IMR-90 (cell line): ENCODE measurements around the gene CNKSR3. TPM values are rescaled to one million over a fixed set of nuclear protein-coding genes. Genes with fewer than 3 reads are reported as not detected.

Experiments
- ATAC-seq: fragments of 200-7000 bp; cut with Tn5 transposase; 2 replicates; pipeline ENCODE4 v1.9.1; 2020; ENCODE audit warnings: low read depth, mild to moderate bottlenecking, moderate library complexity
- BruUV-seq: library from RNA; stranded (reverse); fragments of 400-500 nt; replicated peaks from 2 replicates; lab custom pipeline; 2021; lab: Mats Ljungman, UMichigan
- CTCF ChIA-PET: fragments of 300-600 bp; formaldehyde crosslinking; extraction: SDS; loops from one replicate; lab custom pipeline; 2021; ENCODE audit warnings: antibody characterized with exemption; lab: Yijun Ruan, JAX
- POLR2A ChIA-PET: fragments of 300-600 bp; sonication (Branson Sonifier 250); formaldehyde crosslinking; loops from one replicate; lab custom pipeline; 2022; ENCODE audit warnings: antibody characterized with exemption; ENCODE audit not compliant: unreplicated experiment; lab: Charles Lee
- DNase-seq: peaks from one replicate; pipeline ENCODE4 v3.0.0; 2013
- H2AFZ ChIP-seq: replicated peaks from 2 replicates; pipeline ENCODE3; 2013; ENCODE audit warnings: low read length, mild to moderate bottlenecking; ENCODE audit not compliant: poor library complexity
- H2AK5ac ChIP-seq: 2 replicates; pipeline ENCODE4 v1.6.1; 2013; ENCODE audit warnings: low read depth, low read length, inconsistent platforms
- H2AK9ac ChIP-seq: replicated peaks from 2 replicates; pipeline ENCODE3; 2013; ENCODE audit warnings: mild to moderate bottlenecking, low read depth, low read length, moderate library complexity; ENCODE audit not compliant: poor library complexity
- H2BK120ac ChIP-seq: 2 replicates; pipeline ENCODE4 v1.6.1; 2013; ENCODE audit warnings: low read depth, low read length, inconsistent platforms
- H2BK15ac ChIP-seq: 3 replicates; pipeline ENCODE4 v1.6.1; 2013; ENCODE audit warnings: low read depth, low read length, inconsistent platforms
- H2BK20ac ChIP-seq: 2 replicates; pipeline ENCODE4 v1.6.1; 2013; ENCODE audit warnings: low read depth, mild to moderate bottlenecking, inconsistent platforms, low read length, moderate library complexity
- H2BK5ac ChIP-seq: 2 replicates; pipeline ENCODE4 v1.6.1; 2013; ENCODE audit warnings: mild to moderate bottlenecking, low read depth, low read length, inconsistent platforms; ENCODE audit not compliant: poor library complexity, severe bottlenecking
- H3K14ac ChIP-seq: replicated peaks from 2 replicates; pipeline ENCODE4 v1.6.1; 2013; ENCODE audit warnings: low read depth, low read length, inconsistent platforms
- H3K18ac ChIP-seq: 2 replicates; pipeline ENCODE4 v1.6.1; 2013; ENCODE audit warnings: low read depth, low read length, control low read depth
- H3K23ac ChIP-seq: 2 replicates; pipeline ENCODE4 v1.6.1; 2013; ENCODE audit warnings: low read depth, low read length, inconsistent platforms
- H3K27ac ChIP-seq: 2 replicates; pipeline ENCODE4 v1.5.1; 2013; ENCODE audit warnings: mild to moderate bottlenecking, control low read depth, low read length; ENCODE audit not compliant: insufficient read depth
- H3K27me3 ChIP-seq: 2 replicates; pipeline ENCODE4 v1.6.1; 2013; ENCODE audit warnings: low read length; ENCODE audit not compliant: control insufficient read depth, insufficient read depth
- H3K36me3 ChIP-seq: 2 replicates; pipeline ENCODE4 v1.6.1; 2013; ENCODE audit warnings: low read length, mixed read lengths; ENCODE audit not compliant: control insufficient read depth, insufficient read depth
- H3K4ac ChIP-seq: 2 replicates; pipeline ENCODE4 v1.6.1; 2013; ENCODE audit warnings: low read depth, low read length, inconsistent platforms
- H3K4me1 ChIP-seq: 2 replicates; pipeline ENCODE4 v1.6.1; 2013; ENCODE audit warnings: low read length, mixed read lengths; ENCODE audit not compliant: control insufficient read depth, insufficient read depth
- H3K4me2 ChIP-seq: 2 replicates; pipeline ENCODE4 v1.6.1; 2013; ENCODE audit warnings: low read depth, mild to moderate bottlenecking, control low read depth, low read length, moderate library complexity
- H3K4me3 ChIP-seq: 2 replicates; pipeline ENCODE4 v1.5.1; 2013; ENCODE audit warnings: low read depth, mild to moderate bottlenecking, control low read depth, low read length, moderate library complexity; ENCODE audit not compliant: insufficient read depth
- H3K56ac ChIP-seq: 2 replicates; pipeline ENCODE4 v1.6.1; 2013; ENCODE audit warnings: low read length, inconsistent platforms; ENCODE audit not compliant: insufficient read depth; ENCODE audit errors: extremely low read depth
- H3K79me1 ChIP-seq, 2 experiments: 2 replicates each; pipeline ENCODE4 v1.6.1; 2013; ENCODE audit warnings: low read length in 2 of 2, inconsistent platforms in 1 of 2, low read depth in 1 of 2
- H3K9ac ChIP-seq: 2 replicates; pipeline ENCODE4 v1.6.1; 2013; ENCODE audit warnings: low read depth, low read length, control low read depth
- H3K9me1 ChIP-seq: 2 replicates; pipeline ENCODE4 v1.6.1; 2013; ENCODE audit warnings: low read length, inconsistent platforms; ENCODE audit not compliant: insufficient read depth
- H3K9me3 ChIP-seq: 2 replicates; pipeline ENCODE4 v1.6.1; 2013; ENCODE audit warnings: low read length; ENCODE audit not compliant: control insufficient read depth, insufficient read depth
- H4K20me1 ChIP-seq: 2 replicates; pipeline ENCODE4 v1.6.1; 2013; ENCODE audit warnings: low read length, inconsistent platforms; ENCODE audit not compliant: insufficient read depth
- H4K5ac ChIP-seq: 2 replicates; pipeline ENCODE4 v1.6.1; 2013; ENCODE audit warnings: mild to moderate bottlenecking, low read depth, low read length, control low read depth
- H4K8ac ChIP-seq, 2 experiments: 2 replicates each; pipeline ENCODE4 v1.6.1; 2013; ENCODE audit warnings: low read depth in 2 of 2, low read length in 2 of 2, control low read depth in 1 of 2, inconsistent platforms in 1 of 2
- H4K91ac ChIP-seq: 2 replicates; pipeline ENCODE4 v1.6.1; 2013; ENCODE audit warnings: low read depth, low read length, inconsistent platforms; ENCODE audit not compliant: insufficient read depth
- BHLHE40 ChIP-seq: fragments of 150-350 bp; IDR thresholded peaks from 2 replicates; pipeline ENCODE4 v1.6.1; 2016; ENCODE audit warnings: mild to moderate bottlenecking, low read depth, low read length
- CEBPB ChIP-seq: IDR thresholded peaks from 2 replicates; pipeline ENCODE4 v1.6.1; 2012; ENCODE audit warnings: low read depth, low read length, improper control_type of control experiment
- CHD1 ChIP-seq: IDR thresholded peaks from 2 replicates; pipeline ENCODE4 v1.6.1; 2012; ENCODE audit warnings: low read depth, low read length, improper control_type of control experiment
- CTCF ChIP-seq: conservative IDR thresholded peaks from 2 replicates; pipeline ENCODE4 v1.5.1; 2012; ENCODE audit warnings: mild to moderate bottlenecking, low read depth, low read length, improper control_type of control experiment
- FOS ChIP-seq: fragments of 150-350 bp; IDR thresholded peaks from 2 replicates; pipeline ENCODE4 v1.6.1; 2016; ENCODE audit warnings: low read depth, low read length
- MAFK ChIP-seq: IDR thresholded peaks from 2 replicates; pipeline ENCODE4 v1.6.1; 2012; ENCODE audit warnings: low read depth, low read length, improper control_type of control experiment
- MAZ ChIP-seq: IDR thresholded peaks from 2 replicates; pipeline ENCODE4 v1.6.1; 2012; ENCODE audit warnings: low read depth, mild to moderate bottlenecking, low read length, improper control_type of control experiment, moderate library complexity, borderline replicate concordance
- MXI1 ChIP-seq: IDR thresholded peaks from 2 replicates; pipeline ENCODE4 v1.6.1; 2012; ENCODE audit warnings: low read depth, mild to moderate bottlenecking, low read length, moderate library complexity, borderline replicate concordance
- NFE2L2 ChIP-seq: fragments of 150-350 bp; IDR thresholded peaks from 2 replicates; pipeline ENCODE4 v1.6.1; 2016; ENCODE audit warnings: low read depth, mild to moderate bottlenecking, low read length
- POLR2A ChIP-seq: IDR thresholded peaks from 2 replicates; pipeline ENCODE4 v1.6.1; 2012; ENCODE audit warnings: mild to moderate bottlenecking, low read depth, low read length
- RCOR1 ChIP-seq: IDR thresholded peaks from 2 replicates; pipeline ENCODE4 v1.6.1; 2012; ENCODE audit warnings: mild to moderate bottlenecking, low read length, improper control_type of control experiment; ENCODE audit not compliant: insufficient replicate concordance
- RFX5 ChIP-seq: IDR thresholded peaks from 2 replicates; pipeline ENCODE4 v1.8.0; 2012; ENCODE audit warnings: low read depth, mild to moderate bottlenecking, low read length, moderate library complexity
- SMC3 ChIP-seq: fragments of 150-350 bp; IDR thresholded peaks from 2 replicates; pipeline ENCODE4 v1.6.1; 2016; ENCODE audit warnings: low read depth, mild to moderate bottlenecking, antibody characterized with exemption, low read length, moderate library complexity
- WGBS, 2 experiments: methylation state at CpG; one replicate each; pipeline versions ENCODE4 v1.1.5 to v1.1.7; 2013; ENCODE audit warnings: missing lambda C conversion rate in 2 of 2; ENCODE audit not compliant: insufficient read length in 1 of 2; ENCODE audit errors: extremely low coverage in 2 of 2; 5-methylcytosine and 5-hydroxymethylcytosine counted together
- dilution Hi-C: fragments of 300-500 bp; cut with HindIII; formaldehyde crosslinking; loops from one replicate; pipeline ENCODE4 v1.14.3; 2018; ENCODE audit warnings: low sequenced_read_pairs; ENCODE audit not compliant: unreplicated experiment
- in situ Hi-C: fragments of 300-500 bp; cut with MboI; formaldehyde crosslinking; loops from 3 replicates; pipeline ENCODE4 v1.14.3; 2019; ENCODE audit warnings: low sequenced_read_pairs, inconsistent platforms, mixed read lengths
- intact Hi-C: fragments of 100-400 bp; cut with micrococcal nuclease; formaldehyde crosslinking; loops from 2 replicates; pipeline ENCODE4 v1.10.0; 2022
- polyA plus RNA-seq, 3 experiments: library from polyadenylated mRNA; depleted of rRNA; stranded (reverse); fragments of >200 nt; gene quantifications; 2 replicates each; pipeline ENCODE4 v1.2.3, GENCODE V29; 2012; ENCODE audit warnings: low replicate concordance in 1 of 3
- total RNA-seq: library from RNA; depleted of rRNA; stranded (reverse); fragments of >200 nt; gene quantifications from 2 replicates; pipeline ENCODE4 v1.2.3, GENCODE V29; 2012
- TF ChIP-seq, protein P1 (sequence below): fragments of 150-350 bp; IDR thresholded peaks from 2 replicates; pipeline ENCODE4 v1.6.1; 2016; ENCODE audit warnings: low read depth, mild to moderate bottlenecking, low read length, moderate library complexity, borderline replicate concordance
- TF ChIP-seq, protein P2 (sequence below): fragments of 150-350 bp; IDR thresholded peaks from 2 replicates; pipeline ENCODE4 v1.6.1; 2017; ENCODE audit warnings: mild to moderate bottlenecking, antibody characterized with exemption, low read length, low read depth

Gene CNKSR3
- total and polyA plus RNA-seq, 2 of the 4 experiments (the other 2 are of a cell fraction) = 6.7 to 15.8 TPM

DNA sequence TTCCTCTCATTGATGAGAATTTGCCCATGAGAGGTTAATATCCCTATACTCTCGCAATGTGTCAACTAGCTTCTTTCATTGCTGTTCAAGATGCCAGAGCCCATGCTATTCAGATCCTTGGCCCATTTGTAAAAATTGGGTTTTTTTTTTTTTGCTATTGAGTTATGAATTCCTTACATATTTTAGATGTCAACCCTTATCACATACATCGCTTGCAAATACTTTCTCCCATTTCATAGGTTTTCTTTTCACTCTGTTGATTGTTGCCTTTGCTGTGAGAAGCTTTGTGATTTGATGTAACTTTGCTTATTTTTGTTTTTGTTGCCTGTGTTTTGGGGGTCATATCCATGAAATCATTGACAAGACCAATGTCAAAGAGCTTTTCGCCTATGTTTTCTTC lies 121.7 kb downstream of the CNKSR3 start:
- peak overlapping the region; percentile 1; the same call in 1 of the 2 replicates for H4K91ac ChIP-seq
- in situ Hi-C loops (no loop called here), dilution Hi-C loops (no loop called here), intact Hi-C loops (no loop called here)
- no peak for TF ChIP-seq RCOR1
- TF ChIP-seq SMC3 = no peak
- TF ChIP-seq, protein P1, sequence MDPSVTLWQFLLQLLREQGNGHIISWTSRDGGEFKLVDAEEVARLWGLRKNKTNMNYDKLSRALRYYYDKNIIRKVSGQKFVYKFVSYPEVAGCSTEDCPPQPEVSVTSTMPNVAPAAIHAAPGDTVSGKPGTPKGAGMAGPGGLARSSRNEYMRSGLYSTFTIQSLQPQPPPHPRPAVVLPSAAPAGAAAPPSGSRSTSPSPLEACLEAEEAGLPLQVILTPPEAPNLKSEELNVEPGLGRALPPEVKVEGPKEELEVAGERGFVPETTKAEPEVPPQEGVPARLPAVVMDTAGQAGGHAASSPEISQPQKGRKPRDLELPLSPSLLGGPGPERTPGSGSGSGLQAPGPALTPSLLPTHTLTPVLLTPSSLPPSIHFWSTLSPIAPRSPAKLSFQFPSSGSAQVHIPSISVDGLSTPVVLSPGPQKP = no peak
- TF ChIP-seq MAFK = no peak
- TF ChIP-seq FOS = no peak
- TF ChIP-seq, protein P2, sequence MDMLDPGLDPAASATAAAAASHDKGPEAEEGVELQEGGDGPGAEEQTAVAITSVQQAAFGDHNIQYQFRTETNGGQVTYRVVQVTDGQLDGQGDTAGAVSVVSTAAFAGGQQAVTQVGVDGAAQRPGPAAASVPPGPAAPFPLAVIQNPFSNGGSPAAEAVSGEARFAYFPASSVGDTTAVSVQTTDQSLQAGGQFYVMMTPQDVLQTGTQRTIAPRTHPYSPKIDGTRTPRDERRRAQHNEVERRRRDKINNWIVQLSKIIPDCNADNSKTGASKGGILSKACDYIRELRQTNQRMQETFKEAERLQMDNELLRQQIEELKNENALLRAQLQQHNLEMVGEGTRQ = no peak
- TF ChIP-seq RFX5 = no peak
- TF ChIP-seq CTCF = no peak
- TF ChIP-seq MXI1 = no peak
- TF ChIP-seq CEBPB = no peak
- no peak for TF ChIP-seq POLR2A
- TF ChIP-seq CHD1 = no peak
- TF ChIP-seq MAZ = no peak
- no peak for TF ChIP-seq NFE2L2
- TF ChIP-seq BHLHE40 = no peak
- peaks cover 4% of the 10 kb centered on the region; the same call in 1 of the 2 replicates for H3K9me3 ChIP-seq
- peaks cover 9% of the 10 kb centered on the region; the same call in 1 of the 2 replicates for H3K9me1 ChIP-seq
- H3K79me1 ChIP-seq = no peaks in the 10 kb centered on the region
- H3K4ac ChIP-seq = 0 out of 2 replicates have a peak overlapping the region, but pooled peaks have one; percentile 1
- BruUV-seq = no TSS peak
- ChIA-PET CTCF (no interaction called here), POLR2A (no interaction called here)
- H3K14ac ChIP-seq = no peak overlapping the region
- no peak overlapping the region for H3K4me2 ChIP-seq
- no peak overlapping the region for H2AK9ac ChIP-seq
- H2BK20ac ChIP-seq = peak overlapping the region; percentile 43
- H3K4me1 ChIP-seq = peaks cover 9% of the 10 kb centered on the region
- no peak overlapping the region for H3K4me3 ChIP-seq
- peaks cover 4% of the 10 kb centered on the region; the same call in 1 of the 2 replicates for H4K20me1 ChIP-seq
- peak overlapping the region; percentile 7; the same call in 1 of the 3 replicates for H2BK15ac ChIP-seq
- no peak for ATAC-seq
- WGBS, 2 experiments = no CpG with 5 or more reads among the region's 3 CpGs
- H3K36me3 ChIP-seq = no peaks in the 10 kb centered on the region; the same call in 1 of the 2 replicates
- H3K56ac ChIP-seq = no peak overlapping the region
- no peak overlapping the region for H3K23ac ChIP-seq
- H2BK120ac ChIP-seq = 0 out of 2 replicates have a peak overlapping the region, but pooled peaks have one; percentile 32
- H2AK5ac ChIP-seq = peak overlapping the region; percentile 0; the same call in 1 of the 2 replicates
- no peak overlapping the region; the same call in 1 of the 2 replicates for H3K18ac ChIP-seq
- no peak overlapping the region for H3K27ac ChIP-seq
- no peak overlapping the region for H2BK5ac ChIP-seq
- no peaks in the 10 kb centered on the region for H3K27me3 ChIP-seq
- H2AFZ ChIP-seq = no peak overlapping the region
- no peak for DNase-seq
- H4K8ac ChIP-seq = no peak overlapping the region
- H3K9ac ChIP-seq = no peak overlapping the region
- no peak overlapping the region for H4K5ac ChIP-seq
